CD14-positive monocyte (primary cell): ENCODE results near the gene HAND1. TPM values are rescaled to one million over a fixed set of nuclear protein-coding genes. Genes with fewer than 3 reads are reported as not detected.
A peak's percentile ranks its signal among the peaks of the same experiment; 100 is the strongest.

Source experiments
- DNase-seq, 3 donors: peaks; one replicate each; pipeline ENCODE4 v3.0.0-alpha.2; 2011 to 2022
- H2AFZ ChIP-seq: 2 replicates; pipeline ENCODE4 v1.6.0; 2012; ENCODE audit warnings: mild to moderate bottlenecking, low read depth, low read length, inconsistent platforms; ENCODE audit not compliant: insufficient read depth, poor library complexity, severe bottlenecking
- H3K27ac ChIP-seq, 2 donors: 1 replicate in 1 of 2; 2 replicates in 1 of 2; pipeline ENCODE4 v1.5.1; 2012 to 2013; ENCODE audit warnings: low read length in 2 of 2, control low read depth in 1 of 2, inconsistent platforms in 1 of 2, low read depth in 1 of 2, mild to moderate bottlenecking in 1 of 2
- H3K27me3 ChIP-seq, 2 donors: one replicate each; pipeline versions ENCODE4 v1.6.0 to v1.6.1; 2011 to 2013; ENCODE audit warnings: low read length in 2 of 2; ENCODE audit not compliant: control insufficient read depth in 2 of 2, insufficient read depth in 2 of 2
- H3K36me3 ChIP-seq, 2 donors: replicated peaks in 1 of 2; 1 replicate in 1 of 2; 2 replicates in 1 of 2; pipeline versions ENCODE4 v1.5.1 to v1.6.1; 2012 to 2013; ENCODE audit warnings: low read length in 2 of 2, control low read depth in 1 of 2, inconsistent platforms in 1 of 2, mild to moderate bottlenecking in 1 of 2; ENCODE audit not compliant: insufficient read depth in 2 of 2, control insufficient read depth in 1 of 2
- H3K4me1 ChIP-seq, 2 donors: 1 replicate in 1 of 2; 2 replicates in 1 of 2; pipeline versions ENCODE4 v1.5.1 to v1.6.1; 2012 to 2013; ENCODE audit warnings: low read length in 2 of 2, control low read depth in 1 of 2, inconsistent platforms in 1 of 2, mild to moderate bottlenecking in 1 of 2, moderate library complexity in 1 of 2; ENCODE audit not compliant: insufficient read depth in 2 of 2, control insufficient read depth in 1 of 2
- H3K4me2 ChIP-seq: replicated peaks from 2 replicates; pipeline ENCODE3; 2012; ENCODE audit warnings: low read length, moderate library complexity, mild to moderate bottlenecking; ENCODE audit not compliant: poor library complexity, severe bottlenecking; ENCODE audit errors: extremely low read depth
- H3K4me3 ChIP-seq, 3 experiments: fragments of 200-600 bp in 1 of 3; sonication (generic) in 1 of 3; replicated peaks in 1 of 3; 1 replicate in 2 of 3; 2 replicates in 1 of 3; pipeline ENCODE4 v1.5.1; 2011 to 2013; ENCODE audit warnings: low read length in 3 of 3, mild to moderate bottlenecking in 3 of 3, control low read depth in 2 of 3, low read depth in 2 of 3, inconsistent platforms in 1 of 3, moderate library complexity in 1 of 3
- H3K79me2 ChIP-seq: 2 replicates; pipeline ENCODE4 v1.6.0; 2012; ENCODE audit warnings: mild to moderate bottlenecking, control low read depth, inconsistent platforms, low read length, moderate library complexity; ENCODE audit not compliant: insufficient read depth
- H3K9ac ChIP-seq: 2 replicates; pipeline ENCODE4 v1.6.0; 2017; ENCODE audit warnings: low read length, mild to moderate bottlenecking; ENCODE audit not compliant: insufficient read depth, poor library complexity, severe bottlenecking
- H3K9me3 ChIP-seq, 2 donors: replicated peaks in 1 of 2; 1 replicate in 1 of 2; 2 replicates in 1 of 2; pipeline versions ENCODE4 v1.5.1 to v1.6.1; 2012 to 2013; ENCODE audit warnings: low read length in 2 of 2, control low read depth in 1 of 2; ENCODE audit not compliant: control insufficient read depth in 1 of 2, insufficient read depth in 1 of 2
- H4K20me1 ChIP-seq: 2 replicates; pipeline ENCODE4 v1.6.0; 2012; ENCODE audit warnings: mild to moderate bottlenecking, low read length, control low read depth, moderate library complexity; ENCODE audit not compliant: insufficient read depth
- H3K27ac Mint-ChIP-seq, 7 donors: one replicate each; pipeline ENCODE4 v1.8.0; 2020; ENCODE audit warnings: mild to moderate bottlenecking in 7 of 7, mixed read lengths in 7 of 7, moderate library complexity in 6 of 7, inconsistent platforms in 2 of 7
- H3K27me3 Mint-ChIP-seq, 3 donors: one replicate each; pipeline ENCODE4 v1.8.0; 2021 to 2022; ENCODE audit warnings: low read depth in 3 of 3, mild to moderate bottlenecking in 3 of 3, mixed read lengths in 3 of 3, moderate library complexity in 3 of 3, inconsistent platforms in 1 of 3
- H3K36me3 Mint-ChIP-seq, 2 donors: one replicate each; pipeline ENCODE4 v1.8.0; 2020; ENCODE audit warnings: mixed read lengths in 2 of 2, inconsistent platforms in 1 of 2, mild to moderate bottlenecking in 1 of 2
- H3K4me1 Mint-ChIP-seq: one replicate; pipeline ENCODE4 v1.8.0; 2020; ENCODE audit warnings: mild to moderate bottlenecking, mixed read lengths
- H3K4me3 Mint-ChIP-seq, 2 donors: one replicate each; pipeline ENCODE4 v1.8.0; 2020; ENCODE audit warnings: mild to moderate bottlenecking in 2 of 2, mixed read lengths in 2 of 2, moderate library complexity in 1 of 2
- H3K9me3 Mint-ChIP-seq, 7 donors: one replicate each; pipeline ENCODE4 v1.8.0; 2020 to 2022; ENCODE audit warnings: mixed read lengths in 7 of 7, mild to moderate bottlenecking in 6 of 7, moderate library complexity in 6 of 7, inconsistent platforms in 2 of 7
- WGBS: methylation state at CpG from one replicate; pipeline ENCODE4 v1.1.5; 2013; ENCODE audit warnings: missing lambda C conversion rate; ENCODE audit not compliant: insufficient coverage; 5-methylcytosine and 5-hydroxymethylcytosine counted together
- intact Hi-C, 2 donors: fragments of 100-400 bp; cut with micrococcal nuclease; formaldehyde crosslinking; loops; one replicate each; pipeline versions ENCODE4 v1.15.0 to v1.15.1; 2023
- polyA plus RNA-seq, 3 donors: library from polyadenylated mRNA; depleted of rRNA in 1 of 3; unstranded in 2 of 3; stranded (reverse) in 1 of 3; fragments of 300-500 nt in 2 of 3; fragments of >200 nt in 1 of 3; fragmentation: Illumina TruSeq in 2 of 3; gene quantifications; 1 replicate in 2 of 3; 2 replicates in 1 of 3; pipeline ENCODE4 v1.2.3, GENCODE V29; 2012 to 2021
- TF ChIP-seq, protein P1 (sequence below): fragments of 200-600 bp; IDR thresholded peaks from one replicate; pipeline ENCODE4 v1.8.0; 2022; ENCODE audit warnings: antibody characterized with exemption, mild to moderate bottlenecking

Gene HAND1
- polyA plus RNA-seq, 3 donors, result not detected

DNA sequence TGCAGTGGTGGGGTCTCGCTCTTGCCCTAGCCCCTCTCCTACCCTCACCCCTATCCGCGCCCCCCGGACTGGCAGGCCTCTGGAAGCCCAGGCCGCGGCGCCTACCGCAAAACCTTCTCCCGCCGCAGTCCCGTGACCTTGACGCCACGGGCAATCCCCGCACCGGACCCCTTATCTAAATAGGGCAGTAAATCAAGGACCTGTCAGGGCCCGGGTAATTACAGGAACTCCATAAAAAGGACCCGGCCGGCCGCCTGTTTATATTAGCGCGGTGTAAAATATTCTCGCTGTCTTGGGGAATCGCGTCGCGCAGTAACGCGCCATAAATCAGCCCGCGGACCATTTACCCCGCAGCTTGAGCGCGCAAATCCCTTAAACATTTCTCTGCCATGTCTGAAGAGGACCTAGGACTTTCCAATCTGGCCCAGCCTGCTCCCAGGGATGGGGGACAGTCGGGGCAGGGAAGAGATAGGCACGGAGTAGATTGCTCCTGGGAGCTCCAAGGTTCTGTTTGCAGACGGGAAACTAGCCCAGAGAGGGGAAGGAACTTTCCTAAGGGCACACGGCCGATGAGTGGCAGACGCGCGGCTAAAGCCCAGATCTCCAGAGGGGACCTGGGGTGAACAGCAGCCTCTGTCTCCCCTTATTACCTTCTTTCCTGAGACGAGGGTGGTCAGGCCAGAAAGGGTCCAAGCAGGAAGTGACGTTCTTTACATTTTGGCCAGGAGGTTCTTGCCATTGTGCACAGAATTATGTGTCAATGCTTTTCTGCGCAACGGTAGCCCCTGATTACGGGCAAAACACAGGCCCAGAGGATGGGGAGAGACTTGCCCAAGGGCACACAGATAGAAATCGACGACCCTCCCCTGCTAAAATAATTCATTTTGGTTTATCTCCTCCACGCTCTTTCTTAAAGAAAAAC is 4.8 kb upstream of the HAND1 start:
- Histone ChIP-seq H3K4me2 (no peak overlapping the region), H2AFZ (no peak overlapping the region), H3K79me2 (no peaks in the 10 kb centered on the region), H3K36me3 (no peaks in the 10 kb centered on the region), H3K9me3 (peaks cover 0 to 65% of the 10 kb centered on the region in 2 donors), H3K4me1 (peaks cover 0 to 5% of the 10 kb centered on the region in 2 donors), H3K9ac (no peak overlapping the region), H3K27ac (no peak overlapping the region), H3K4me3 (no peak overlapping the region), H4K20me1 (no peaks in the 10 kb centered on the region), H3K27me3 (peaks cover 99 to 100% of the 10 kb centered on the region in 2 donors)
- Mint-ChIP-seq H3K27me3 (peaks cover 96 to 99% (median 97%) of the 10 kb centered on the region in 3 donors), H3K4me1 (peaks cover 19% of the 10 kb centered on the region), H3K27ac (no peak overlapping the region), H3K36me3 (peaks cover 2 to 13% of the 10 kb centered on the region in 2 donors), H3K9me3 (peaks cover 0 to 43% (median 8%) of the 10 kb centered on the region in 7 donors), H3K4me3 (peak overlapping the region in 1 of 2 donors; percentile 78)
- WGBS, result 3% methylated on average over 45 of the region's 49 CpGs
- DNase-seq, result no peak
- TF ChIP-seq, protein P1, sequence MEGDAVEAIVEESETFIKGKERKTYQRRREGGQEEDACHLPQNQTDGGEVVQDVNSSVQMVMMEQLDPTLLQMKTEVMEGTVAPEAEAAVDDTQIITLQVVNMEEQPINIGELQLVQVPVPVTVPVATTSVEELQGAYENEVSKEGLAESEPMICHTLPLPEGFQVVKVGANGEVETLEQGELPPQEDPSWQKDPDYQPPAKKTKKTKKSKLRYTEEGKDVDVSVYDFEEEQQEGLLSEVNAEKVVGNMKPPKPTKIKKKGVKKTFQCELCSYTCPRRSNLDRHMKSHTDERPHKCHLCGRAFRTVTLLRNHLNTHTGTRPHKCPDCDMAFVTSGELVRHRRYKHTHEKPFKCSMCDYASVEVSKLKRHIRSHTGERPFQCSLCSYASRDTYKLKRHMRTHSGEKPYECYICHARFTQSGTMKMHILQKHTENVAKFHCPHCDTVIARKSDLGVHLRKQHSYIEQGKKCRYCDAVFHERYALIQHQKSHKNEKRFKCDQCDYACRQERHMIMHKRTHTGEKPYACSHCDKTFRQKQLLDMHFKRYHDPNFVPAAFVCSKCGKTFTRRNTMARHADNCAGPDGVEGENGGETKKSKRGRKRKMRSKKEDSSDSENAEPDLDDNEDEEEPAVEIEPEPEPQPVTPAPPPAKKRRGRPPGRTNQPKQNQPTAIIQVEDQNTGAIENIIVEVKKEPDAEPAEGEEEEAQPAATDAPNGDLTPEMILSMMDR, result no peak
- intact Hi-C loops, result no loop called here

DNA sequence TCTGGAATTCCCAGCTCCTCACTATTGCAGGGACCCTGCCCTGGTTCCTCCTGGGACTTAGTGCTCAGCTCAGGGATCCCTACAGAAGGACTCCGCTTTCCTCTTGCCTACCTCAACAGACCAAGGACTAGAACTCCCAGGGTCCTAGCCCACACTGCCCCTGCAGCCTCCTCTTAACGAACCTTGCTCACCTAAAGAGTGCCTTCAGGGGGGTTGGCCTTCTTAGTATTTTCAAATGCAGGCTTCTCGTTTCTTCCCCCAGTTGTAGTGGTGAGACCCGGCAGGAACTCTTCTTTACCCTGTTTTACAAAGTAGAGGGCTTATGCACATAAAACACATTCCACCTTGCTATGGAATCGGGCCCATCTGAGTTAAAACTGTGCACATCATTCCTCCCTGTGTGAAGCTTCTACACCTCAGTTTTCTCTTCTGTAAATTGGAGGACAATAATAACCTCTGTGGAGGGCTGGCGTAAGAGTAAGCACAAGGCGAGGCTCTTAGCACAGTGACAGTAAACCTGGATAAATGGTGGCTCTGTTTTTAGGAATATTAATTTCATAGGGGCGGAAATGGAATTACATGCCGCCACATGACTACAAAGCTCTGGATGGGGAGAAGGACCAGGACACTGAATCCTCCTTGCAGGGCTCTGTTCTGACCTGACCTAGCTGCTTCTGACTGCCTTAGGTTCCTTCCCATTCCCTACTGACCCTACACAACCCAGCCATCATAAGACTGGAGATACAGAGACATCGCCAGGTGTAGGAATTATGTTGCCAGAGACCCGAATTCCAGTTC is 3.8 kb upstream of the HAND1 start:
- H3K27me3 ChIP-seq, result peaks cover 99 to 100% of the 10 kb centered on the region in 2 donors
- H4K20me1 ChIP-seq, result no peaks in the 10 kb centered on the region
- H3K9me3 Mint-ChIP-seq, result peaks cover 0 to 48% (median 12%) of the 10 kb centered on the region in 7 donors
- H3K27ac ChIP-seq, result no peak overlapping the region
- H3K36me3 ChIP-seq, result no peaks in the 10 kb centered on the region
- no peak overlapping the region for H3K9ac ChIP-seq
- no peak for DNase-seq
- no peak overlapping the region for H3K4me2 ChIP-seq
- peaks cover 98 to 100% (median 99%) of the 10 kb centered on the region in 3 donors for H3K27me3 Mint-ChIP-seq
- peak overlapping the region in 1 of 2 donors; percentile 78 for H3K4me3 Mint-ChIP-seq
- TF ChIP-seq, protein P1, result no peak
- peaks cover 24% of the 10 kb centered on the region for H3K4me1 Mint-ChIP-seq
- 12% methylated on average over 7 of the region's 11 CpGs for WGBS
- H2AFZ ChIP-seq, result no peak overlapping the region
- peaks cover 2 to 13% of the 10 kb centered on the region in 2 donors for H3K36me3 Mint-ChIP-seq
- H3K4me1 ChIP-seq, result peaks cover 4 to 14% of the 10 kb centered on the region in 2 donors
- H3K4me3 ChIP-seq, result no peak overlapping the region
- H3K9me3 ChIP-seq, result peaks cover 0 to 71% of the 10 kb centered on the region in 2 donors
- intact Hi-C loops, result no loop called here
- no peaks in the 10 kb centered on the region for H3K79me2 ChIP-seq
- H3K27ac Mint-ChIP-seq, result no peak overlapping the region
